GM19452 (cell line): Measurements from ENCODE around the gene C8G.

Source experiments
- ATAC-seq: cut with Tn5 transposase; IDR thresholded peaks from one replicate; pipeline ENCODE4 v1.9.1; 2021; ENCODE audit not compliant: unreplicated experiment

The C8G gene

DNA sequence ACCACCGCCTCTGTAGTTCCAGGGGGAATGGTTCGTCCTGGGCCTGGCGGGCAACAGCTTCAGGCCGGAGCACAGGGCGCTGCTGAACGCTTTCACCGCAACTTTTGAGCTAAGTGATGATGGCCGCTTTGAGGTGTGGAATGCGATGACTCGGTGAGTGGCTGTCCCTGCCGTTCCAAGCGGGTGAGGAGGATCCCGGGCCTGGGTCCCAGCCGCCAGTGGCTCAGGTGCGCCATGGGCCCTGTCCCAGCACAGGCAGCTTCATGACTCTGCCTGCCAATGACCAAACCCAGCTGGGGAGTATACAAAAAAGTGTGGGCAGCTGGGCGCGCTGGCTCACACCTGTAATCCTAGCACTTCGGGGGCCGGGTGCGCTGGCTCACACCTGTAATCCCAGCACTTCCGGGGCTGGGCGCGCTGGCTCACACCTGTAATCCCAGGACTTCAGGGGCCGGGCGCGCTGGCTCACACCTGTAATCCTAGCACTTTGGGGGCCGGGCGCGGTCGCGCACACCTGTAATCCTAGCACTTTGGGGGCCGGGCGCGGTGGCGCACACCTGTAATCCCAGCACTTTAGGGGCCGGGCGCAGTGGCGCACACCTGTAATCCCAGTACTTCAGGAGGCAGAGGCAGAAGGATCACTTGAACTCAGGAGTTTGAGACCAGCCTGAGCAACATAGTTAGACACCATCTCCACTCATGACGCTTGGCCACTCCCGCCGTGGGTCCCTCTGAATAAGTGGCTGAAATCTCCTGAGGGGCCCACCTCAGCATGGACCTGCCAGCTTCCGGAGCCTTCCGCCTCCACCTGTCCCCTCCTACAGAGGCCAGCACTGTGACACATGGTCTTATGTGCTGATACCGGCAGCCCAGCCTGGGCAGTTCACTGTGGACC lies 8.1 kb downstream of the C8G start:
- ATAC-seq, result no peak

DNA sequence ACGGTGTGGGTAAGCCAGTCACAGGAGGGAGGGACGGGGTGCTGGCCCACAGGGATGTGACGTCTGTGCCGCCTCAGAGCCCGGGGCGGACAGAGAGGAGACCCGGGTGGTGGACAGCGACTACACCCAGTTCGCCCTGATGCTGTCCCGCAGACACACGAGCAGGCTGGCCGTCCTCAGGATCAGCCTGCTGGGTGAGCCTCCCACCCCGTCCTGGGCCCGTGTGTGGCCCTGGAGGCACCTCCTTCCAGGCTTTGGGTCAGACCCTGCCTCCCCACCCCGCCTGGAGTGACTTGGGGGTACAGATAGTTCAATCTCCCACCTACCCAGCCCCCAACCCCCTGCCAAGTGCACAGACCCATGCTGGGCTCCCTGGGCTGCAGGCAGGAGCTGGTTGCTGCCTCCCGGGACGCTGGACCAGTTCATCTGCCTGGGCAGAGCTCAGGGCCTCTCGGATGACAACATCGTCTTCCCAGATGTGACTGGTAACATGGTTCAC lies 8.8 kb downstream of the C8G start:
- no peak for ATAC-seq

DNA sequence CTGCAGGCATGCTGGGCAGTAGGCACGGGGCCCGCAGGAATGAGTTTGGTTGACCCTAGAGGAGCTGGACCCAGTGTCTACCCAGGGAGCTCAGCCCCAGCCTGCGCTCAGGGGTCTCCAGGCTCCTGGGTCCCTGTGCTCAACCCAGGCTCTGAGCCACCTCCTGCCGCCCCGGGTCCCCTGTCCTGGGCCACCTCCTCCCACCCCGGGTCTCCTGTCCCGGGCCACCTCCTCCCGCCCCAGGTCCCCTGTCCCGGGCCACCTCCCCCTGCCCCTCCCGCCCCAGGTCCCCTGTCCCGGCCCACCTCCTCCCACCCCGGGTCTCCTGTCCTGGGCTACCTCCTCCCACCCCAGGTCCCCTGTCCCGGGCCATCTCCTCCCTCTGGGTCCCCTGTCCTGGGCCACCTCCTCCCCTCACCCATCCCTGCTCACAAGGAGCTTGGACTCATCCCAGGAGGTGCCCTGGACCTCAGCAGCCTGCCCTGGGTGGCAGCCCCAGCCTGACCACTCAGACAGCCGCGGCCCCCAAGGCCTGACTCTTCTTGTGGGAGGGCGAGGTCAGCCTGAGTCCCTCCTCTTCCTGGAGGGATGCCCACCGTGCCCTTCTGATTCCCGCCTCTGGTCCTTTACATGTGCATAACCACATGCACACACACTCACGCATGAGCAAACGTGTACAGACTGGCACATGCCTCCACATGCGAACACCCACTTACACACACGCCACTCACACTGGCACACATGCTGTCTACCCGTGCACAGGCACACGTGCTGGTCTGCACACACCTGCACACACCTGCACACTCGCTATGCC lies 9.4 kb downstream of the C8G start:
- no peak for ATAC-seq

DNA sequence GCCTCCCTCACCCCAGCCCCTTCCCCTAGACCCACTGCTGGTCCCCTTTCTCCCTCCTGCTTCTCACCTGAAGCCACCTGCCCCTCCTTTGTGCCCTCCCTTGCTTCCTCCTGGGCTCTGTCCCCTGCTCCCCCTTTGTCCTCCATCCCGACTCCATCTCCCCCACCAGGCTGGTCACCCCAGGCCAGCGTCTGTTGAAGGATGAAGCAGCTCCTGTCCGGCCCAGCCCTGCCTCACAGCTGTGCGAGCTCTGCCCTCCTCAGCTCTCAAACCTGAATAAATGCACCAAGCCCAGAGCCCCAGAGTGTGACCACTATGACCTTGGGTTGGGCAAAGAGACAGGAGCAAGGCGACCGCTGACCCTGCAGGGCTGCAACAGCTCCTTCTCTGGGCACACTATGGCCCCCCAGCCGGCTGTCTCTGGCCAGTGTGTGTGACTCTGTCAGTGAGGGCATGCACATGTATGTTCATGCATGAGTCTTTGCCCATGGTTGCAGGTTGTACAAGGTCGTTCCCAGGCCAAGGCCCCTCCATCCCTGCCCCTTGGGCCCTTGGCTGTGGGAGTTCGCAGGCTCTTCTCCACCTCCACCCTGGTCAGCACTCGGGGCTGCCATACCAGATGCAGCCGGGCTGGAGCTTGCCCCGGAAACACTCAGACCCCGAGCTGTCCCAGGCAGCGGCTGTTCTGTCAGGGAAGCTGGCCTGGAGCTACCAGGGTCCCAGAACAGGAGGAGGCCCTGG lies 10.3 kb downstream of the C8G start:
- no peak for ATAC-seq

DNA sequence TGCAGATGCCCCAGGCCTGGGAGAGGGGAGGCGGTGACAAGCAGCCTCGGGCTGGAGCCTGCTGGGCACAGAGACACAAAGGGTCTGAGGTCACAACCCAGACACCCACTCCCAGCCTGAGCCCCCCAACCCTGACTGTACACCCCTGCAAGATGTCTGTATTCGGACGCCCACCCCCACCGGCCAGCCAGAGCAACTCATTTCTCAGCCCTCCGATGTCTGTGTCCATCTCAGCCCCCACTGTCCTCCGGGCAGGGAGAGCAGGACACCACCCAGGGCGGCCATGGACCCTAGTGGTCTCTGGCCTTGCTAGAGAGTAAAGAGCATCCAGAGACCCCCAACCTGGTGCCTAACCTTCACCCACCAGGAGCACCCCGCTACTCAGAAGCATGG lies 10.9 kb downstream of the C8G start:
- no peak for ATAC-seq

DNA sequence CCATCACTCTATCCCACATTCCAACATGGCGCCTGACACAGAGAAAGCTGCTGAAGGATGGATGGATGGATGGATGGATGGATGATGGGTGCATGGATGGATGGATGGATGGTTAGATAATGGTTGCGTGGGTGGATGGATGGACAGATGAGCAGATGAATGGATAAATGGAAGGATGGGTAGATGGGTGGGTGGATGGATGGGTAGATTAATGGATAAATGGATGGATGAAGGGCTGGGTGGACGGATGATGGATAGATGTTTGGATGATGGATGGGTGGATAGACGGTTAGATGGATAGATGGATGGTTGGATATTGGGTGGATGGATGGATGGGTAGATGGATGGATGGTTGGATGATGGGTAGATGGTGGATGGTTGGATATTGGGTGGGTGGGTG lies 11.6 kb downstream of the C8G start:
- no peak for ATAC-seq

DNA sequence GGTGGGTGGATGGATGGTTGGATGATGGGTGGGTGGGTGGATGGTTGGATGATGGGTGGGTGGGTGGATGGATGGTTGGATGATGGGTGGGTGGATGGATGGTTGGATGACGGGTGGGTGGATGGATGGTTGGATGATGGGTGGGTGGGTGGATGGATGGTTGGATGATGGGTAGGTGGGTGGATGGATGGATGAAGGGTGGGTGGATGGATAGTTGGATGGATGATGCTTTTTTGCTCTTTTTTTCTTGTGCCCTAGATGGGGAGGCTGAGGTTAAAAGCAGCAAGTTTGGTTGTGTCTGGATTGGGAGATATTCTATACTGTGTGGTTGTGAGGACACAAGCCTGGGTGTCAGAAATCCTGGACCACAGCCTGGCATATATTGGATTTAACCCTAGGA lies 12.4 kb downstream of the C8G start:
- no peak for ATAC-seq

DNA sequence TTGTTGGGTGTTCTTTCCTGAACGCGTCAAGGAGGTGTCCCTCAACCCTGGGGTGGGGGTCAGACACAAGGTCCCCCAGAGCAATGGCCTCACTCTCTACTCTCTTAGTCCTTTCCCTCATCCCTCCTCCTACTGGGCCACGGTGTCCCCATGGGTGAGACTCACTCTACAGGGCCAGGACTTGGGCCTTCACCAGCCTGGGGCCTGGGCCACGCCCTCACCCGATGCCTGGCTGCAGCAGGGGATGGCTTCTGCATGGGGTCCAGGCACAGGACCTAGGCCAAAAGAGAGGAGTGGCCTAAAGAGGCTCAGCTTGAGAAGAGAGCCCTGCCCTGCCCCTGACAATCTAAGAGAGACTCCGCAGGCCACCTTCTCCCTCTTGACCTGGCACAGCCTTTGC lies 12.9 kb downstream of the C8G start:
- ATAC-seq, result no peak

DNA sequence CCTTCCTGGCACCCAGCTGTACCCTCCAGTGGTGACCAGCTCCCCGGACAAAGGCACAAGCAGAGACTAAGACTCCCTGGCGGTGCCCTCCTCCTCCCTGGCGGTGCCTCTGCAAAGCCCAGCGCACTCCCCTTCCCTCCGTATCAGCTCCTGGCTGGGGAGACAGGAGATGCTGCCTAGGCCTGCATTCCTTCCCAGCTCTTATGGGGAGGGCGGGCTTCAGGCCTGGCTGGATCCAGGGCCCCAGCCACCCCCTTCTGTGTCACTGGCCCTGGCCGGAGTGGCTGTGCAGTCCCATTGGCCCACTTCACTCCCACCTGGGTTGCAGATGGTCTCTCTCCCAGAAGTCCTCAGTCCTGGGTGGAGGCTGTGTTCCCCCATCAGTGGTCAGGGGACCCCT lies 13.4 kb downstream of the C8G start:
- ATAC-seq, result no peak

DNA sequence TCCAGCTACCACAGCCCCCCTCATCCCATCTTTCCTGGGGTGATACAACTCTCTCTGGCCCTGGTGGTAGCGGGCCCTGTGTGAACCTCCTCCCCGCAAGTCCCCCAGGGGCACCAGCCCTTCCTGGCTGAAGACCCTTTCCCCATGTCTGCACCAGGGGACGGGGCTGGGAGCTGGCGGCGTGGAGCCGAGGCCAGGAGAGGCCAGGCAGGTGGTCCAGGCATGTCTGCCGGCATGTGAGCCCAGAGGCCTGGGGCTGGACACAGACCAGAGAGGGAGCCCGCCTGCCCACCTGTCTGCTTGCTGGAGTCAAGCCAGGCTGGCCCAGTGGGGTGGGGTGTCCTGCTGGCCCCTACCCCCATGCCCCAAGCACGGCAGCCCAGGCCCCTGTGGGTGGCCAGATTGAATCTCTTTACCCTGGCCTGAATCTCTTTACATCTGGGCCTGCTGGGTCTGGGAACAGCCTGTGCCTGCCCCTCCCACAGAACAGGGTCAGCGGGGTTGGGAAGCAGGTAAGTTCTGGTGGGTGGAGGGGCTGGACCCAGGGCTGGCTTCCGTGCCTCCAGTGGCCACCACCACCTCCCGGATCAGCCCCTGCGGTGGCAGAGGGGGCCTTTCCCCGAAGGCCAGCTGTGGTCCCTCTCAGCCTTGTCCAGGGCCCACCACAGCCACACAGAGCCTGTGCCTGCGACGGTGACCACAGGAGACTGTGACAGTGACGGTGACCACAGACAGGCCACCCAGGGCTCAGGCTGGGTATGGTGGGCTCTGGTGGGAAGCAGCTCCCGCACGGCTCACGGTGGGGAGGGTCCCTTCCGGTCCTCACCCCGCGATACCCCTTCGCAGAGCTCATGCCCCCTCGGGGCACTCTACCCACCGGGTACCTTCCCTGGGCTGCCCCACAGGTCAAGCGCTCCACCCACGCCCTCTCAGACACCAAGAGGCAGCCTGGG lies 14.1 kb downstream of the C8G start:
- ATAC-seq, result no peak

DNA sequence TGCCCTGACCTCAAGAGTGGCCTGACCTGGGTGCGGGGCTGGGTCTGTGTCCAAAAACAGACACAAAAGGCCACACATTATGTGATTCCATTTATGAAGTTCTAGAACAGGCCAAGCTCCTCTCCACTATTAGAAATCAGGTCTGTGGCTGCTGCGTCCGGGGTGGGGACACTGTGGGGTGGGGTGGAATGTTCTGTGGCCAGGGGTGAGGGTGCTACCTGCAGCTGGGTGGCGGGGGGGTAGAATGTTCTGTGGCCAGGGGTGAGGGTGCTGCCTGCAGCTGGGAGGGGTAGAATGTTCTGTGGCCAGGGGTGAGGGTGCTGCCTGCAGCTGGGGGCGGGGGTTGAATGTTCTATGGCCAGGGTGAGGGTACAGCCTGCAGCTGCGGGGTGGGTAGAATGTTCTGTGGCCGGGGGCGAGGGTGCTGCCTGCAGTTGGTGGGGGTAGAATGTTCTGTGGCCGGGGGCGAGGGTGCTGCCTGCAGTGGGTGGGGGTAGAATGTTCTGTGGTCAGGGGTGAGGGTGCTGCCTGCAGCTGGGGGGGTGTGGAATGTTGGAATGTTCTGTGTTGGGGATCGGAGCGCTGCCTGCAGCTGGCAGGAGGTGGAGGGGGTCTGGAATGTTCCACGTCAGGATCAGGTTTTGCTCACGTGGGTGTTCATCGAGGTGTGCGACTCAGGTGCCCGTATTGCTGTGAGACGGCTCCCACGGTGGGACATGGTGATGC lies 15.3 kb downstream of the C8G start:
- ATAC-seq, result no peak

DNA sequence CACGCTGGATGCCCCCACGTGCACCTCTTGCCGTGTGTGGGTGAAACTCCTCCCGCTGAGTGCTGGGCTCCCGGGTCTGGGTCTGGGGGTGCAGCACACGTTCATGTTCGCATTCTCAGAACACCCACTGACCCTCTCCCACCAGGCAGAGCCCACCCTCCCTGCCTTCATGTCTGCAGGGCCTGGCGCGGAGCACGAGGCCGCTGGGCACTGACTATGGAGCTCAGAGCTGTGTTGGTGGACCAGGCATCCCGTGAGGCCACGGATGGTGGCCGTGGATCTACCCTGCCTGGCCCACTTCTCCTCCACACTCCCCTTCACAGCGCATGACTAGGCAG lies 15.9 kb downstream of the C8G start:
- no peak for ATAC-seq

DNA sequence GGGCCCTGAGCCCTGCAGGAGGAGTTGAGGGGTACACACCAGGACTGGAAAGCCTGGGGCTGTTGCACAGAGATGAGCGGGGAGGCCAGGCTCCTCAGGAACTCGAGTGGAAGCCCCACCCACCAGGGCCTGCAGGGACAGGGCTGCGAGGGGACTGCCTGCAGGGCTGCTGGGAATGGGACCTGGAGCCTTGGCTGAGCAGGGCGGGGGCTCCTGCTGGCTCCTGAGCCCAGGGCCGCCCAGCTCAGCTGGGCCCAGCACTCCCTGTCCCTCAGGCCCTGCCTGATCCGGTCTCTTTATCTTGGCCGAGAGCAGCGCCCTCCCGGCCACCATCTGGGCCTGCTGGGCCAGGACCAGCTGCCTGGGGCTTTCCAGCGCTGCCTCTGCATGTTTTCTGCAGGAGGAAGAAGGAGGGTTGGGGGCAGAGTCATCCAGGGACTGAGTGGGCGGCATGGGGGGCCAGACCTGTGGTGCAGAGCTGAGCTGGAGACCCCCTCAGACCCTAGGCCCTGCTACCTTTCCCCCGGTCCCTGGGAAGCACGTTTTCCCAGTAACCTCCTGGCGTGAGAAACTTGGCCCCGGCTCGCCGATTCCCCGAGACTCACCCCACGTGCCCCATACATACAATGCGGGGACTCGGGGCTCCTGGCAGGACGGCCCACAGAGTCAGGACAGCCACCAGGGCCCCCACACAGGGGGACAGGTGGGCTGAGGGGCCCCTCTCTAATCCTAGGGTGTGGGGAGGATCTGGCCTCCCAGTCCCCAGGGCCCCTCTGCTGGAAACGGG lies 16.4 kb downstream of the C8G start:
- no peak for ATAC-seq

DNA sequence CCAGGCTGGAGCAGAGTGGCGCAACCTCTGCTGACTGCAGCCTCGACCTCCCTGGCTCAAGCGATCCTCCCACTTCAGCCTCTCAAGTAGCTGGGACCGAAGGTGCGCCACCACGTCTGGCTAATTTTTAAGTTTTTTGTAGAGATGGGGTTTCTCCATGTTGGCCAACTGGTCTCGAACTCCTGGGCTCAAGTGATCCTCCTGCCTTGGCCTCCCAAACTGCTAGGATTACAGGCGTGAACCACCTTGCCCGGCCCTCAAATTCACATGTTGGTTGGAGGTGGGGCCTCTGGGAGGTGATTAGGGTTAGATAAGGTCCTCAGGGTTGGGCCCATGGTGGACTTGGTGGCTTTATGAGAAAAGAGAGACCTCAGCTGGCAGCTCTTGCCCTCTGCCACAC lies 17.1 kb downstream of the C8G start:
- no peak for ATAC-seq

DNA sequence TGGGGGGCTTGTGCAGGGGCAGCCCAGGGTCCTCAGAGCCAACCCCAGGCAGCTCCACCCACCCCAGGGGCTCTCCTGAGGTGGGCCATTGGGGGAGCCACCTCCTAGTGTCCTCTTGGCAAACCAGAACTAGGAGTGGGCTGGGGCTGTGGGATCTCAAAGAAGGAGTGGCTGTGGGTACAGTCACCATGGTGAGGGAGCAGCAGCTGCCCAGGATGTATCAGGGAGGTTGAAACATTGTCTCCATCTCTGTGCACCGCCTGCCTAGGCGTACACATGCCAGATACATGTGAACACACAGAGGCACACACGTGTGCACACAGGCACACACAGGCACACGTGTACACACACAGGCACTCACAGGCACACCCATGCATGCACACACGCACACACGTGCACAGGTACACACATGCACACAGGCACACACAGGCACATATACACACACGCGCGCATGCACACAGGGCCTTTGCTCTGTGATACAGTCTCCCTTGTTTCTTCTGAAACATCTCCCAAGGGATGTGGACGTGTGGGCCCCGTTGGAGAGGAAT lies 17.7 kb downstream of the C8G start:
- no peak for ATAC-seq

DNA sequence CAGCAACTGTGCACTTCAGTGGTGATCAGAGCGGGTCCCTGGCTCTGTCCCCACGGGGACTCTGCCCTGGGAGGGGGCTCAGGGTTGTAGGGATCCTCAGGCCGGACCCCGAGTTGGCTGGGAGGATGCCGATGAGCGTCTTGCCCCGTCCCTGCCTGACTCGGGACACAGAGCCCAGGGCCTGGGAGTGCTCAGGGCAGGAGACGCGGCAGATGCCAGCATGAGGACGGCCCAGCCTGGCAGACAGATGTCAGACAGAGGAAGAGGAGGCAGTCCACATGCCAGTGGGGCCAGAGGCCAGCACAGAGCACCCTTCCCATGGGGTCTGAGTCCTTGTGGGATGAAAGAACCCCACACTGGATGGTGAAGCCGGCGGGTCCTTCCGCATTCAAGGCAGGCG lies 18.3 kb downstream of the C8G start:
- ATAC-seq, result no peak

DNA sequence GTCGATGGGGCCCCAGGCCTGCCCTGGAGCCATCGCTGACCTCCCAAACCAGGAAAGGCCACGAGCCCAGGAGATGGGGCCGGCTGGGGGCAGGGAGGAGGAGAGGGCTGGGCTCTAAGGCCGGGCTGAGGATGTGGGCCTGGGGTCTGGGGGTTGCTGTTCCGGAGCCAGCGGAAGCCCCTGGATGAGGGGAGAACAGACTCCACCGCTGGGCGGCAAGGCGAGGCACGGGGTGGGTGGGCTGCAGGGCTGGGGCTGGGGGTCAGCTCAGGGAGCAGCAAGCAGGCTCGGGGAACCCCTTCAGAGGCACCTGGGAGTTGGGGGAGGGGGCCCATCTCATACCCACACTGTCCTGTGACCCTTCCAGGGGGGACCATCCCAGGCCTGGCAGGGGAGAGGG lies 18.7 kb downstream of the C8G start:
- ATAC-seq, result no peak

DNA sequence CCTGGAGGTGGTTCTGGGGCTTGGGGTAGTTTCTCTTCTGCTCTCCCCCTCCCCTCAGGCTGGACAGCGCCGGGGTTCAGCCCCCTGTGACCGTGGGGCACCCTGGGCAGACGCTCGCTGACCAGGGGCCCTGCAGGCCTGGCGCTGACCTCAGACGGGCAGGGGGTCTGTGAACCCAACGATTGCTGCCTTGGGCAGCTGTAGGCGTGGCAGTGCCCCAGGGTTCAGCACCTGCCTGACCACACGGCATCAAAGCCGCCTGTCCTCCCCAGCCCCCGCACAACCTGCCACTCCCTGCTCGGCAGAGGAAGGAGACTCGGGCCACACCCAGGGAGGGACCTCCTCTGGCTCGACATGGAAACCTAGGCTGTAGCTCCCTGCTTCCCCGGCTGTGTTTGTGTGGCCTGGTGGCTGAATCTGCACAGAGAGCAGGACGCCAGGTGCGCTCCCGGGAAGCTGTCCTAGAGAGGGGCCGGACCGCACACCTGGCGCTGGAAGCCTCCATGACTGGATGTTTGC lies 19.2 kb downstream of the C8G start:
- ATAC-seq, result no peak
